Body of pancreas (tissue), 4 donors: ENCODE measurements around the gene ADD1. TPM values are rescaled to one million over a fixed set of nuclear protein-coding genes. Genes with fewer than 3 reads are reported as not detected.

ENCODE experiments used
- ATAC-seq: fragments of 150-250 bp; one replicate; pipeline ENCODE4 v1.9.1; 2016
- DNase-seq, 4 donors: peaks; one replicate each; pipeline ENCODE4 v3.0.0-alpha.2; 2019
- H3K27ac ChIP-seq, 4 donors: fragments of 200-600 bp; sonication (generic); 1 replicate in 3 of 4; 2 replicates in 1 of 4; pipeline versions ENCODE4 v1.5.1 to v1.6.1; 2016 to 2019; ENCODE audit warnings: mild to moderate bottlenecking in 1 of 4, mixed read lengths in 1 of 4, moderate library complexity in 1 of 4
- H3K27me3 ChIP-seq, 2 donors: fragments of 200-600 bp; sonication (generic); one replicate each; pipeline ENCODE4 v1.6.0; 2016; ENCODE audit warnings: mild to moderate bottlenecking in 1 of 2
- H3K36me3 ChIP-seq, 2 donors: fragments of 200-600 bp; sonication (generic); replicated peaks in 1 of 2; 2 replicates each; pipeline ENCODE4 v1.5.1; 2016; ENCODE audit warnings: low read depth in 2 of 2; ENCODE audit not compliant: insufficient read depth in 1 of 2
- H3K4me1 ChIP-seq: fragments of 200-600 bp; sonication (generic); one replicate; pipeline ENCODE4 v1.6.0; 2016
- H3K4me3 ChIP-seq, 2 donors: fragments of 200-600 bp; sonication (generic); 1 replicate in 1 of 2; 2 replicates in 1 of 2; pipeline ENCODE4 v1.5.1; 2016 to 2019
- H3K9me3 ChIP-seq, 3 donors: fragments of 200-600 bp; sonication (generic); 1 replicate in 2 of 3; 2 replicates in 1 of 3; pipeline ENCODE4 v1.5.1; 2016
- CTCF ChIP-seq, 7 experiments: fragments of 450-650 bp in 4 of 7; fragments of 200-600 bp in 3 of 7; sonication (generic) in 3 of 7; IDR thresholded peaks; one replicate each; pipeline ENCODE4 v1.5.1; 2016 to 2019; ENCODE audit warnings: antibody characterized with exemption in 7 of 7
- POLR2A ChIP-seq, 3 donors: fragments of 450-650 bp; IDR thresholded peaks; one replicate each; pipeline ENCODE4 v1.6.1; 2016; ENCODE audit warnings: antibody characterized with exemption in 3 of 3, mild to moderate bottlenecking in 2 of 3
- WGBS, 2 donors: methylation state at CpG; one replicate each; pipeline ENCODE4 v1.1.5; 2017; 5-methylcytosine and 5-hydroxymethylcytosine counted together
- intact Hi-C: fragments of 100-400 bp; cut with DNase I; formaldehyde crosslinking; loops from one replicate; pipeline ENCODE4 v1.15.1; 2023
- total RNA-seq, 2 donors: library from RNA; depleted of rRNA; stranded (reverse); fragments of >200 nt; gene quantifications; one replicate each; pipeline ENCODE4 v1.1.0, GENCODE V29; 2016

Gene ADD1
- total RNA-seq, 2 donors from 2014 or later = 84.1 to 266 TPM

GRCh38 chr4:2866160-2866861, 22.7 kb downstream of the ADD1 start:
- ATAC-seq (no peak), DNase-seq (no peak)
- Histone ChIP-seq H3K36me3 (no peaks in the 10 kb centered on the region), H3K9me3 (no peaks in the 10 kb centered on the region), H3K27ac (peak overlapping the region in 2 of 4 donors; percentile 18 to 58), H3K27me3 (no peaks in the 10 kb centered on the region), H3K4me3 (no peak overlapping the region), H3K4me1 (peaks cover 91% of the 10 kb centered on the region)
- 59 to 69% methylated on average over 10 of the region's 10 CpGs for WGBS, 2 donors
- intact Hi-C loops = no loop called here
- no peak for TF ChIP-seq CTCF (IDR thresholded peaks at IDR 0.05)
- TF ChIP-seq POLR2A (IDR thresholded peaks at IDR 0.05) = no peak

GRCh38 chr4:2866891-2867290, 23.2 kb downstream of the ADD1 start:
- DNase-seq (no peak), ATAC-seq (no peak)
- 87 to 88% methylated on average over 5 of the region's 5 CpGs for WGBS, 2 donors
- no peaks in the 10 kb centered on the region for H3K9me3 ChIP-seq
- intact Hi-C loops = no loop called here
- no peak overlapping the region for H3K4me3 ChIP-seq
- TF ChIP-seq CTCF (IDR thresholded peaks at IDR 0.05) (no peak), POLR2A (IDR thresholded peaks at IDR 0.05) (no peak)
- no peaks in the 10 kb centered on the region for H3K36me3 ChIP-seq
- H3K27ac ChIP-seq = no peak overlapping the region
- H3K4me1 ChIP-seq = peaks cover 85% of the 10 kb centered on the region
- H3K27me3 ChIP-seq = no peaks in the 10 kb centered on the region

GRCh38 chr4:2867758-2868491, 24.3 kb downstream of the ADD1 start:
- no peak overlapping the region for H3K4me3 ChIP-seq
- 14 to 16% methylated on average over 10 of the region's 10 CpGs for WGBS, 2 donors
- no peaks in the 10 kb centered on the region for H3K9me3 ChIP-seq
- ATAC-seq (peak; percentile 69), DNase-seq (peak; percentile 31 to 62 (median 58))
- H3K36me3 ChIP-seq = no peaks in the 10 kb centered on the region
- intact Hi-C loops = no loop called here
- H3K4me1 ChIP-seq = peaks cover 75% of the 10 kb centered on the region
- peak overlapping the region; percentile 42 to 66 (median 58) for H3K27ac ChIP-seq
- no peaks in the 10 kb centered on the region for H3K27me3 ChIP-seq
- TF ChIP-seq CTCF (IDR thresholded peaks at IDR 0.05) (no peak), POLR2A (IDR thresholded peaks at IDR 0.05) (no peak)

GRCh38 chr4:2868877-2869487, 25.3 kb downstream of the ADD1 start:
- no peaks in the 10 kb centered on the region for H3K27me3 ChIP-seq
- ATAC-seq = peak; percentile 26
- H3K27ac ChIP-seq = peak overlapping the region in 3 of 4 donors; percentile 53 to 66 (median 62)
- no peaks in the 10 kb centered on the region for H3K9me3 ChIP-seq
- H3K4me1 ChIP-seq = peaks cover 75% of the 10 kb centered on the region
- no peaks in the 10 kb centered on the region for H3K36me3 ChIP-seq
- 54 to 65% methylated on average over 12 of the region's 12 CpGs for WGBS, 2 donors
- H3K4me3 ChIP-seq = no peak overlapping the region
- intact Hi-C loops = no loop called here
- TF ChIP-seq POLR2A (IDR thresholded peaks at IDR 0.05) (no peak), CTCF (IDR thresholded peaks at IDR 0.05) (no peak)
- peak in 3 of 4 donors; percentile 22 to 38 (median 30) for DNase-seq
